Hematopoietic multipotent progenitor cell treated with erythropoietin and hydrocortisone succinate and interleukin-3 and kit ligand, for 4 days (in vitro differentiated cells): ENCODE results near the gene TPRX1.
"Not testable (repeated sequence)": the region's sequence is repeated elsewhere in the genome, so short reads cannot be mapped to it uniquely, and the experiment has no call there.

Experiments used
- DNase-seq: peaks from one replicate; pipeline ENCODE4 v3.0.0-alpha.2; 2015

The TPRX1 gene

GRCh38 chr19:47804451-47804850 lies at the start of gene TPRX1:
Gene TPRX1, minus strand, starts transcription at chr19:47804551. Its CDS starts 12 bp downstream, at chr19:47804539.
- DNase-seq = not testable (repeated sequence)

- no peak for DNase-seq
These were observed 48.7 kb upstream of the TPRX1 start for GRCh38 chr19:47853003-47853402.

GRCh38 chr19:47848823-47849473 lies 44.6 kb upstream of the TPRX1 start:
- peak; percentile 64 for DNase-seq

- DNase-seq = no peak
These were observed 44.1 kb upstream of the TPRX1 start for GRCh38 chr19:47848425-47848822.

- no peak for DNase-seq
These were observed 38.6 kb upstream of the TPRX1 start for GRCh38 chr19:47842941-47843340.

- DNase-seq = no peak
These were observed 35.6 kb upstream of the TPRX1 start for GRCh38 chr19:47839913-47840312.

- DNase-seq = no peak
These were observed 35.1 kb upstream of the TPRX1 start for GRCh38 chr19:47839411-47839810.

GRCh38 chr19:47836038-47836437 lies 31.7 kb upstream of the TPRX1 start:
- no peak for DNase-seq

GRCh38 chr19:47832723-47833122 lies 28.4 kb upstream of the TPRX1 start:
- no peak for DNase-seq

GRCh38 chr19:47826800-47827199 lies 22.4 kb upstream of the TPRX1 start:
- DNase-seq = no peak

- DNase-seq = peak; percentile 7
These were observed 20.0 kb upstream of the TPRX1 start for GRCh38 chr19:47824396-47824795.

GRCh38 chr19:47821460-47822020 lies 17.2 kb upstream of the TPRX1 start, which contains the start of gene CRX:
Gene CRX, plus strand, starts transcription at chr19:47821937. Its CDS starts 12,507 bp downstream, at chr19:47834444.
- no peak for DNase-seq

GRCh38 chr19:47820410-47820809 lies 16.1 kb upstream of the TPRX1 start:
- no peak for DNase-seq

- no peak for DNase-seq
These were observed 15.5 kb upstream of the TPRX1 start for GRCh38 chr19:47819858-47820257.

GRCh38 chr19:47818221-47818620 lies 13.9 kb upstream of the TPRX1 start:
- not testable (repeated sequence) for DNase-seq

GRCh38 chr19:47816270-47816669 lies 11.9 kb upstream of the TPRX1 start:
- DNase-seq = not testable (repeated sequence)

GRCh38 chr19:47813995-47814328 lies 9.6 kb upstream of the TPRX1 start:
- no peak for DNase-seq

- peak; percentile 88 for DNase-seq
These were observed 9.1 kb upstream of the TPRX1 start for GRCh38 chr19:47813304-47813994.

- DNase-seq = no peak
These were observed 2.1 kb upstream of the TPRX1 start for GRCh38 chr19:47806435-47806834.

- DNase-seq = no peak
These were observed 962 bp upstream of the TPRX1 start for GRCh38 chr19:47805313-47805712.

- DNase-seq = not testable (repeated sequence)
These were observed 680 bp downstream of the TPRX1 start for GRCh38 chr19:47803671-47804070.

GRCh38 chr19:47803148-47803547 lies 1.2 kb downstream of the TPRX1 start:
- not testable (repeated sequence) for DNase-seq

- DNase-seq = no peak
These were observed 1.8 kb downstream of the TPRX1 start for GRCh38 chr19:47802521-47803043.

GRCh38 chr19:47801270-47801669 lies 3.1 kb downstream of the TPRX1 start:
- DNase-seq = no peak
